Colonic mucosa (tissue), 4 donors: Measurements from ENCODE around the gene SCIN. TPM values are rescaled to one million over a fixed set of nuclear protein-coding genes. Genes with fewer than 3 reads are reported as not detected.
A peak's percentile ranks its signal among the peaks of the same experiment; 100 is the strongest.
"Not testable (repeated sequence)": the region's sequence is repeated elsewhere in the genome, so short reads cannot be mapped to it uniquely, and the experiment has no call there.

ENCODE experiments used
- DNase-seq: peaks from one replicate; pipeline ENCODE4 v3.0.0-alpha.2; 2020
- H3K27ac ChIP-seq: fragments of 200-600 bp; one replicate; pipeline ENCODE4 v1.8.0; 2021
- H3K27me3 ChIP-seq: fragments of 200-600 bp; one replicate; pipeline ENCODE4 v1.8.0; 2021
- H3K36me3 ChIP-seq: fragments of 200-600 bp; one replicate; pipeline ENCODE4 v1.8.0; 2021
- H3K4me1 ChIP-seq: fragments of 200-600 bp; one replicate; pipeline ENCODE4 v1.8.0; 2021; ENCODE audit warnings: mild to moderate bottlenecking
- H3K4me3 ChIP-seq: fragments of 200-600 bp; one replicate; pipeline ENCODE4 v1.8.0; 2021
- H3K9ac ChIP-seq, 2 donors: one replicate each; pipeline ENCODE4 v1.7.0; 2013; ENCODE audit warnings: control low read depth in 2 of 2, low read depth in 2 of 2, low read length in 2 of 2
- H3K9me3 ChIP-seq: fragments of 200-600 bp; one replicate; pipeline ENCODE4 v1.8.0; 2021
- intact Hi-C: fragments of 100-400 bp; cut with DNase I; formaldehyde crosslinking; loops from one replicate; pipeline ENCODE4 v1.14.1; 2022
- total RNA-seq, 2 donors: library from RNA; stranded (reverse); fragmentation: NEBNext Ultra II Directional in 1 of 2; extraction: Animal tissue kit (Norgen Biotek cat#: 25700) in 1 of 2; gene quantifications; one replicate each; pipeline ENCODE4 v1.2.1, GENCODE V29; 2021
- TF ChIP-seq, protein P1 (sequence below): fragments of 200-600 bp; IDR thresholded peaks from one replicate; pipeline ENCODE4 v1.8.0; 2022; ENCODE audit warnings: antibody characterized with exemption, mild to moderate bottlenecking
- donor health status: healthy.
- donor health status: DM: no; HTN: no; CAD: no.
- donor health status: DM: no; HTN: no; CAD: no.

Gene SCIN
- 10 to 100 TPM; 20.8 to 57.4 TPM for total RNA-seq

DNA sequence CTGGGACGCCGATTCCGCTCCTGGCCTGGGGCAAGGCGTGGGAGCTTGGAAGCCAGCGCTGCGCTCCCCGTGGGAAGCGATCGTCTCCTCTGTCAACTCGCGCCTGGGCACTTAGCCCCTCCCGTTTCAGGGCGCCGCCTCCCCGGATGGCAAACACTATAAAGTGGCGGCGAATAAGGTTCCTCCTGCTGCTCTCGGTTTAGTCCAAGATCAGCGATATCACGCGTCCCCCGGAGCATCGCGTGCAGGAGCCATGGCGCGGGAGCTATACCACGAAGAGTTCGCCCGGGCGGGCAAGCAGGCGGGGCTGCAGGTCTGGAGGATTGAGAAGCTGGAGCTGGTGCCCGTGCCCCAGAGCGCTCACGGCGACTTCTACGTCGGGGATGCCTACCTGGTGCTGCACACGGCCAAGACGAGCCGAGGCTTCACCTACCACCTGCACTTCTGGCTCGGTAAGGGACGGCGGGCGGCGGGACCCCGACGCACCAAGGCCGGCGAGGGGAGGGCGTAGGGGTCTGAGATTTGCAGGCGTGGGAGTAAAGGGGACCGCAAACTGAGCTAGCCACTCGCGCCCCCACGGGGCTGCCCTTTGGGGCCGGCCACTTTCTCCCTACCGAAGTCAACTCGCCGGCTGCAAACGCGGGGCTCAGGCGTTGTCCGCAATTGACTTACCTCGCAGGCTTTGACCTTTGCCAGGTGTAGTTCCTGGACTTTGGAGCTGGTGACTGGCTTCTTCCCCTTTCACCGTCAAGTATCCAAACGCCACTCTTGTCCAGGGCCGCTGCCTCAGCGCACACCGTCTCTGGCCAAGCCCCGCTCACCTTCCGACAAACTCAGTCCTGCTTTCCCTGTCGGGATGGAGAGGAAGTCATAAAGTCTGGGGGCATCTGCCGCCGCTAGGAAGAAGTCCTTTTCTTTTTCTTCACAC is at the start of gene SCIN:
Gene SCIN (plus strand): TSS at position 187 of the 928 bp plus-strand sequence. CDS start 67 bp downstream, at position 254.
- H3K4me1 ChIP-seq: peaks cover 6% of the 10 kb centered on the region
- H3K9ac ChIP-seq: peak within 1 kb of the TSS; percentile 57 to 81
- DNase-seq: peak; percentile 85
- H3K27ac ChIP-seq: peak within 1 kb of the TSS; percentile 53
- TF ChIP-seq, protein P1, sequence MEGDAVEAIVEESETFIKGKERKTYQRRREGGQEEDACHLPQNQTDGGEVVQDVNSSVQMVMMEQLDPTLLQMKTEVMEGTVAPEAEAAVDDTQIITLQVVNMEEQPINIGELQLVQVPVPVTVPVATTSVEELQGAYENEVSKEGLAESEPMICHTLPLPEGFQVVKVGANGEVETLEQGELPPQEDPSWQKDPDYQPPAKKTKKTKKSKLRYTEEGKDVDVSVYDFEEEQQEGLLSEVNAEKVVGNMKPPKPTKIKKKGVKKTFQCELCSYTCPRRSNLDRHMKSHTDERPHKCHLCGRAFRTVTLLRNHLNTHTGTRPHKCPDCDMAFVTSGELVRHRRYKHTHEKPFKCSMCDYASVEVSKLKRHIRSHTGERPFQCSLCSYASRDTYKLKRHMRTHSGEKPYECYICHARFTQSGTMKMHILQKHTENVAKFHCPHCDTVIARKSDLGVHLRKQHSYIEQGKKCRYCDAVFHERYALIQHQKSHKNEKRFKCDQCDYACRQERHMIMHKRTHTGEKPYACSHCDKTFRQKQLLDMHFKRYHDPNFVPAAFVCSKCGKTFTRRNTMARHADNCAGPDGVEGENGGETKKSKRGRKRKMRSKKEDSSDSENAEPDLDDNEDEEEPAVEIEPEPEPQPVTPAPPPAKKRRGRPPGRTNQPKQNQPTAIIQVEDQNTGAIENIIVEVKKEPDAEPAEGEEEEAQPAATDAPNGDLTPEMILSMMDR: no peak
- no peaks in the 10 kb centered on the region for H3K9me3 ChIP-seq
- H3K27me3 ChIP-seq: no peaks in the 10 kb centered on the region
- intact Hi-C loops: no loop called here
- H3K4me3 ChIP-seq: peak within 1 kb of the TSS; percentile 43
- no peaks in the 10 kb centered on the region for H3K36me3 ChIP-seq

DNA sequence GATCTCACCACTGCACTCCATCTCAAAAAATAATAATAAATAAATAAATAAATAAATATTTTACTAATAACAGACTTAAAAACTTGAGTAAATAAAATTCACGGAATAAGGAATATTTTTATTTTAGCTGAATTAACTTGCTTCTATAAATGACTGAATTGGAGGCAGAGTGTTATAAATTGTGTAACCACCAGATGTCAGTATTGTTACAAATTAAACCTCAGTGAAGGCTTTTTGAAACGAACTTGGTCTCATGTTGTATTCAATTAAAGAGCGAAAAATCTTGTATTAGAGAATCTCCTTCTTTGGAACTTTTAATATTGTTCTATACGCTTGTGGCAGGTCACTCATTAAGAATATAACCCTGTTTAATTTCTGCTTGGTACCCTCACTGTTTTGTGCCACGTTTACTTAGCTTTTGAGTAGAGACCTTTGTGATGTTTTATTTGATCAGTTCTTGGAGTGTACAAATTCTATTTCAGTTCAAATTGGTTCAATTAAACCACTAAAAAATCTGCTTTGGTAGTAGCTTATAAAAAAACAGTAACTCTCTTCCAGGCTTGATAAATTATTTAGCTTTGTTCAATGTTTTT is 45.6 kb upstream of the SCIN start:
- TF ChIP-seq, protein P1: peak; percentile 54
- Histone ChIP-seq H3K4me3 (no peak overlapping the region), H3K9ac (no peak overlapping the region), H3K27ac (no peak overlapping the region), H3K27me3 (no peaks in the 10 kb centered on the region), H3K9me3 (no peaks in the 10 kb centered on the region), H3K36me3 (no peaks in the 10 kb centered on the region), H3K4me1 (no peaks in the 10 kb centered on the region)
- no peak for DNase-seq
- intact Hi-C loops: loop anchor here (10.0 kb wide), 1 partner anchor 740 kb away; no protein-coding TSS in a partner anchor

- not testable (repeated sequence) for DNase-seq, H3K9me3 ChIP-seq, H3K27me3 ChIP-seq, H3K36me3 ChIP-seq, H3K27ac ChIP-seq, H3K4me3 ChIP-seq, H3K4me1 ChIP-seq, H3K9ac ChIP-seq
- intact Hi-C loops: loop anchor here (10.0 kb wide), 1 partner anchor 738 kb away; no protein-coding TSS in a partner anchor
Observed at GRCh38 chr7:12526693-12527092, 43.8 kb upstream of the SCIN start.

DNA sequence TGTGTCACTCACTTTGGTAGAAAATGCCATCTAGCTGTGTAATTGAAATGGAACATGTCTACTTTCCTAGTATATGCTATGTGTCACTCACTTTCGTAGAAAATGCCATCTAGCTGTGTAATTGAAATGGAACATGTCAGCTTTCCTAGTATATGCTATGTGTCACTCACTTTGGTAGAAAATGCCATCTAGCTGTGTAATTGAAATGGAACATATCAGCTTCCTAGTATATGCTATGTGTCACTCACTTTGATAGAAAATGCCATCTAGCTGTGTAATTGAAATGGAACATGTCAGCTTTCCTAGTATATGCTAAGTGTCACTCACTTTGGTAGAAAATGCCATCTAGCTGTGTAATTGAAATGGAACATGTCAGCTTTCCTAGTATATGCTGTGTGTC is 42.9 kb upstream of the SCIN start:
- intact Hi-C loops: loop anchor here (10.0 kb wide), 1 partner anchor 737 kb away; no protein-coding TSS in a partner anchor

GRCh38 chr7:12529971-12530710 is 40.4 kb upstream of the SCIN start:
- TF ChIP-seq, protein P1: no peak
- intact Hi-C loops: loop anchor here (10.0 kb wide), 1 partner anchor 735 kb away; no protein-coding TSS in a partner anchor
- no peak overlapping the region for H3K9ac ChIP-seq
- no peak overlapping the region for H3K4me3 ChIP-seq
- H3K27me3 ChIP-seq: no peaks in the 10 kb centered on the region
- no peaks in the 10 kb centered on the region for H3K9me3 ChIP-seq
- H3K27ac ChIP-seq: no peak overlapping the region
- H3K4me1 ChIP-seq: no peaks in the 10 kb centered on the region
- H3K36me3 ChIP-seq: no peaks in the 10 kb centered on the region
- DNase-seq: no peak

More for the DNA sequence above, 42.9 kb upstream of the SCIN start:
- H3K4me3 ChIP-seq, H3K4me1 ChIP-seq, H3K27me3 ChIP-seq, H3K9me3 ChIP-seq, H3K36me3 ChIP-seq, H3K27ac ChIP-seq, H3K9ac ChIP-seq, DNase-seq: not testable (repeated sequence)

DNA sequence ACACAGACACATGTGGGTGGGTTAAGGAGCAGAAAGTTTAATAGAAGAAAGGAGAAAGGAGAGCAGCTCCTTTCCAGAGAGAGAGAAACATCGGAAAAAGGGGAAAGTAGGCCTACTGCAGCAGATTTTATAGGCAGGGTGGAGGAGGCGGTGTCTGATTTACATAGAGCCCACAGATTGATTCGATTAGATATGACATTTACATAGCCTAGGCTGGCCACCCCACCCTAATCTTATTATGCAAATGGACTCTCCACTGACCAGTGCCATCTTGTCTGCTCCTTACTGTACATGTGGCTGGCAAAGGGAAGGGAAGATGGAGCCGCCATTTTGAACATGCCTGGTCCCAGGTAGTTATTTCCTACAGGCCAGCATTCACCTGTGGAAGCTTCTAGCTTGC is 38.7 kb upstream of the SCIN start:
- intact Hi-C loops: no loop called here
- H3K27ac ChIP-seq: no peak overlapping the region
- H3K4me3 ChIP-seq: no peak overlapping the region
- DNase-seq: no peak
- no peaks in the 10 kb centered on the region for H3K36me3 ChIP-seq
- no peaks in the 10 kb centered on the region for H3K9me3 ChIP-seq
- no peak overlapping the region for H3K9ac ChIP-seq
- H3K4me1 ChIP-seq: no peaks in the 10 kb centered on the region
- H3K27me3 ChIP-seq: no peaks in the 10 kb centered on the region
- TF ChIP-seq, protein P1: no peak
